A549 treated with DMSO at 1 μM for 4 hours (cell line): ENCODE data around the gene CLINT1. TPM values are rescaled to one million over a fixed set of nuclear protein-coding genes. Genes with fewer than 3 reads are reported as not detected.

Source experiments
- total RNA-seq: library from RNA; stranded (reverse); fragments of 200-300 nt; extraction: Qiagen RNA extraction; gene quantifications from 5 replicates; pipeline ENCODE4 v1.2.3, GENCODE V29; 2022; ENCODE audit warnings: low read depth

Gene CLINT1
- 73.0 to 88.3 TPM (median 85.8 TPM) in 5 replicates for total RNA-seq

GRCh38 chr5:157858527-157859226 is at the start of gene CLINT1:
TSS of gene CLINT1 (minus strand) at chr5:157859145. CDS start at chr5:157858970, 175 bp downstream.

DNA sequence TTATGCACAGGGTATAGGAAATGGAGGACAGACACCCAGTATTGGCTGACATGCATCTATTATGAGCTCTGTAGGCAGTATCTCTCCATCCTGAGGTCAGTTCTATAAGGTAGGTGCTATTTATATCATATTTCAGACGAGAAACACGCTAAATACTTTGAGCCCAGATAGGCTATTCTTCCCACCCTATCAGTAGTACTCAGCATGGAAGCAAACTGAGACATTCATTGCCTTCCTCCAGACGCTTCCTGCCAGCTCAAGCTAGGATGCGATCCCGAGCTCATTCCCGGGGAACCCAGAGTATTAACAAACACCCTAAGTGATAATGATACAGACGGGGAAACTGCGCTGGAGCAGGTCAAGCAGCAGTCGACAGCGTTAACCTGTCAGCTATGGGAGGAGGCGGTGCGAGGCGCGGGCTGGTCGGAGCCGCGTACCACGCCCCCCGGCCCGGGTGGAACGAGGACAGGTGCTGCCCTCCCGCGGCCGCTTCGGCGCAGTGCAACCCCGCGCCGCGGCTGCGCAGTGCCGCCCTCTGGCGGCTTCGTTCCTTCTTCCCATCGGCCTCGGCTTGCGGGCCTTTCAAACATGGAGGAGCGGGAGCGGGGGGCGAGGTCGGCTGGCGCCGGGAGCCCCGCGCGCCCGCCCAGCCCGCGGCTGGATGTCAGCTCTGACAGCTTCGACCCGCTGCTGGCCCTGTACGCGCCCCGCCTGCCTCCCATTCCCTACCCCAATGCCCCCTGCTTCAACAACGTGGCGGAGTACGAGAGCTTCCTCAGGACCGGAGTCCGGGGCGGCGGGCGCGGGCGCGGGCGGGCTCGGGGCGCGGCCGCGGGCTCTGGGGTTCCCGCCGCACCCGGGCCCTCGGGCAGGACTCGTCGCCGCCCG is 115.5 kb downstream of the CLINT1 start, which contains the start of gene LSM11:
Gene LSM11 (plus strand): TSS at position 550 of the 888 bp plus-strand sequence. CDS start 39 bp downstream, at position 589.

Other genes starting within 250 kb of the CLINT1 start
- 0.03 to 0.05 TPM in 2 of 5 replicates, not detected in the others for gene SOX30, start 206.7 kb downstream of the CLINT1 start, total RNA-seq
- gene C5orf52, start 187.6 kb downstream of the CLINT1 start, total RNA-seq, result not detected in 5 replicates
- gene THG1L, start 127.7 kb downstream of the CLINT1 start, total RNA-seq, result 27.2 to 37.5 TPM (median 28.2 TPM) in 5 replicates
- gene LSM11, start 115.4 kb downstream of the CLINT1 start, total RNA-seq, result 2.9 to 3.6 TPM (median 3.1 TPM) in 5 replicates